ENCODE data around the gene GUCY2F.

Gene GUCY2F

DNA sequence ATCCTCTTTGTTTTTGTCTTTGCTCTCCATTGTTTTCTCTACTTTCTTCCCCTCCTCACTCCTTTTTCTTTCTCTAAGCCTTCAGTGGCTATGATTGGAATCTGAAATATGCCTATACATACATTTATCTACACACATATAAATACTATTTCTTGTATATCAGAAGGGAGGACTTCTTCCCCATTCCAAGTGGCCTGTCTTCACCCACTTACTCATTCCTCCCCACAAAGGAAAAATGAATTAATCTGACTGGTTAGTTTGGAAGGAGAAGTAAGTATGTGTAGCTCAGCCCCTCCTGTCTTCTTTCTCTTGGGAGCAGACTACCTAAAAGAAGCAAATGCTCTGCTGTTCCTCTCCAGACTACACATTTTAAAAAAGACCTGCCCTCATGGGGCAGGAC is 17.7 kb downstream of the GUCY2F start:
- DNase-seq, result no peak
- Histone ChIP-seq H2AFZ (ENCODE audit: low read length) (no peak overlapping the region), H3K36me3 (replicated peaks; ENCODE audit: insufficient read depth, low read length) (no peaks in the 10 kb centered on the region), H3K27ac (ENCODE audit: low read length) (no peak overlapping the region), H3K9me3 (replicated peaks; ENCODE audit: insufficient read depth, low read length) (no peaks in the 10 kb centered on the region), H3K4me2 (ENCODE audit: low read depth, low read length) (no peak overlapping the region), H4K20me1 (ENCODE audit: insufficient read depth, low read length) (no peaks in the 10 kb centered on the region), H3K79me2 (ENCODE audit: low read length) (no peaks in the 10 kb centered on the region), H3K9ac (ENCODE audit: low read length) (no peak overlapping the region), H3K4me3 (ENCODE audit: low read length) (no peak overlapping the region), H3K4me1 (ENCODE audit: low read length) (no peaks in the 10 kb centered on the region), H3K27me3 (replicated peaks; ENCODE audit: insufficient read depth, low read length) (no peaks in the 10 kb centered on the region), H3F3A (ENCODE audit: insufficient read depth, low read length) (no peaks in the 10 kb centered on the region), H3K9me2 (replicated peaks; ENCODE audit: insufficient read depth, low read length) (no peaks in the 10 kb centered on the region)
- TF ChIP-seq EZH2phosphoT487 (IDR thresholded peaks at IDR 0.05; ENCODE audit: low read length) (no peak), EZH2 (optimal IDR thresholded peaks at IDR 0.05; ENCODE audit: low read depth, low read length) (no peak)

DNA sequence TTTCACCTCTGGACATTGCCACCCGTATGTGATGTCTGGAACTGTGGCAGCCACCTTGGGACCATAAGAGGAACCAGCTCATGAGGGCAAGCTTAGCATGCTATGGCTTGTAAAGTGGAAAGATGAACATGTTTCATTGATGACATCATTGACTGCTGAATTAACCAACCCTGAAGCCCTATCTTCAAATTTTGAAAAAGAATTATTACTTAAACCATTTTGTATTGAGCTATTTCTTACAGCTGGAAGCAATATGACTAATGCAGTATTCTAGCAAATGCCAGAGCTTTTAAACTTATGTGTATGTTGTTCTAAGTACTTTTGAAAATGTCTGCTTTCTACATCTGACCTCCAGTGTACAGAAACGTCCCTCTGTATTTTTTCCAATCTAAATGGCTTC is 18.1 kb downstream of the GUCY2F start:
- no peaks in the 10 kb centered on the region for H3K27me3 ChIP-seq (replicated peaks; ENCODE audit: insufficient read depth, low read length)
- no peak overlapping the region for H3K4me2 ChIP-seq (ENCODE audit: low read depth, low read length)
- no peaks in the 10 kb centered on the region for H3K79me2 ChIP-seq (ENCODE audit: low read length)
- no peak overlapping the region for H3K9ac ChIP-seq (ENCODE audit: low read length)
- TF ChIP-seq, protein P1, sequence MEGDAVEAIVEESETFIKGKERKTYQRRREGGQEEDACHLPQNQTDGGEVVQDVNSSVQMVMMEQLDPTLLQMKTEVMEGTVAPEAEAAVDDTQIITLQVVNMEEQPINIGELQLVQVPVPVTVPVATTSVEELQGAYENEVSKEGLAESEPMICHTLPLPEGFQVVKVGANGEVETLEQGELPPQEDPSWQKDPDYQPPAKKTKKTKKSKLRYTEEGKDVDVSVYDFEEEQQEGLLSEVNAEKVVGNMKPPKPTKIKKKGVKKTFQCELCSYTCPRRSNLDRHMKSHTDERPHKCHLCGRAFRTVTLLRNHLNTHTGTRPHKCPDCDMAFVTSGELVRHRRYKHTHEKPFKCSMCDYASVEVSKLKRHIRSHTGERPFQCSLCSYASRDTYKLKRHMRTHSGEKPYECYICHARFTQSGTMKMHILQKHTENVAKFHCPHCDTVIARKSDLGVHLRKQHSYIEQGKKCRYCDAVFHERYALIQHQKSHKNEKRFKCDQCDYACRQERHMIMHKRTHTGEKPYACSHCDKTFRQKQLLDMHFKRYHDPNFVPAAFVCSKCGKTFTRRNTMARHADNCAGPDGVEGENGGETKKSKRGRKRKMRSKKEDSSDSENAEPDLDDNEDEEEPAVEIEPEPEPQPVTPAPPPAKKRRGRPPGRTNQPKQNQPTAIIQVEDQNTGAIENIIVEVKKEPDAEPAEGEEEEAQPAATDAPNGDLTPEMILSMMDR (IDR thresholded peaks at IDR 0.05; ENCODE audit: low read length), result no peak
- TF ChIP-seq EZH2phosphoT487 (IDR thresholded peaks at IDR 0.05; ENCODE audit: low read length), result no peak
- no peak for TF ChIP-seq EZH2 (optimal IDR thresholded peaks at IDR 0.05; ENCODE audit: low read depth, low read length)
- H3F3A ChIP-seq (ENCODE audit: insufficient read depth, low read length), result no peaks in the 10 kb centered on the region
- no peaks in the 10 kb centered on the region for H3K9me2 ChIP-seq (replicated peaks; ENCODE audit: insufficient read depth, low read length)
- no peaks in the 10 kb centered on the region for H3K9me3 ChIP-seq (replicated peaks; ENCODE audit: insufficient read depth, low read length)
- no peaks in the 10 kb centered on the region for H4K20me1 ChIP-seq (ENCODE audit: insufficient read depth, low read length)
- H3K4me3 ChIP-seq (ENCODE audit: low read length), result no peak overlapping the region
- H2AFZ ChIP-seq (ENCODE audit: low read length), result no peak overlapping the region
- H3K27ac ChIP-seq (ENCODE audit: low read length), result no peak overlapping the region
- no peaks in the 10 kb centered on the region for H3K36me3 ChIP-seq (replicated peaks; ENCODE audit: insufficient read depth, low read length)
- DNase-seq, result no peak
- H3K4me1 ChIP-seq (ENCODE audit: low read length), result no peaks in the 10 kb centered on the region

DNA sequence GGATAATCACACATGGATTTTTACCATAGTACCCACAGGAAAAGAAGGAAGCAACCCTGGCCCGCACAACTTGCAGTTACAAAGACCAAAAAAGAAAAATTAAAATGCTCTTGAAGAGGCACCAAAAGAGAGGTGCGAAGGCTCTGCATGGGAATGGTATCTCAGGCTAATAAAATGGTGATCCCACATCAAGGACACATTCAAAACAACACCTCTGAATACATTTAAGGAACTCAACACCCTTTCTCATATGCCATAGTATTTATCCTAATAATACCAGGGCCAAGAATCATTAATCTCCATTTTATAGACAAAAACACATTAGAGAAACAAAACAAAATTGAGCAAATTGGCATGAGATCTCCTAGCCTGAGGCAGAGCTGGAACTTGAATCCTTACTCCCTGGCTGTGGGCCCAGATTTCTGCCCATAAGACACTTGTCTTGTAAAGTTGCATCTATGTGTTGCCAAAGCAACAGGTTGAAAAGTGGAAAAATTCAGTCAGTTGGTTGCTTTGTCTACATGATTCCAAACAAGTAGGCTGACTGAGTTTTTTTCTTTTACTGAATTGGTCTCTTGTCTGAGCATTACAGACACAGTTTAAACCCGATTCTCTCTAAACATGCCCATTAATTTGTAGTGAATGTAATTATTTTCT is 33.5 kb downstream of the GUCY2F start:
- TF ChIP-seq EZH2 (optimal IDR thresholded peaks at IDR 0.05; ENCODE audit: low read depth, low read length) (no peak), EZH2phosphoT487 (IDR thresholded peaks at IDR 0.05; ENCODE audit: low read length) (no peak)
- Histone ChIP-seq H3K27me3 (replicated peaks; ENCODE audit: insufficient read depth, low read length) (no peaks in the 10 kb centered on the region), H3K36me3 (replicated peaks; ENCODE audit: insufficient read depth, low read length) (no peaks in the 10 kb centered on the region), H3K79me2 (ENCODE audit: low read length) (no peaks in the 10 kb centered on the region), H3F3A (ENCODE audit: insufficient read depth, low read length) (no peaks in the 10 kb centered on the region), H4K20me1 (ENCODE audit: insufficient read depth, low read length) (no peaks in the 10 kb centered on the region), H3K9me3 (replicated peaks; ENCODE audit: insufficient read depth, low read length) (no peaks in the 10 kb centered on the region), H2AFZ (ENCODE audit: low read length) (no peak overlapping the region), H3K4me2 (ENCODE audit: low read depth, low read length) (no peak overlapping the region), H3K9ac (ENCODE audit: low read length) (no peak overlapping the region), H3K9me2 (replicated peaks; ENCODE audit: insufficient read depth, low read length) (no peaks in the 10 kb centered on the region), H3K4me1 (ENCODE audit: low read length) (no peaks in the 10 kb centered on the region), H3K4me3 (ENCODE audit: low read length) (no peak overlapping the region), H3K27ac (ENCODE audit: low read length) (no peak overlapping the region)
- no peak for DNase-seq

DNA sequence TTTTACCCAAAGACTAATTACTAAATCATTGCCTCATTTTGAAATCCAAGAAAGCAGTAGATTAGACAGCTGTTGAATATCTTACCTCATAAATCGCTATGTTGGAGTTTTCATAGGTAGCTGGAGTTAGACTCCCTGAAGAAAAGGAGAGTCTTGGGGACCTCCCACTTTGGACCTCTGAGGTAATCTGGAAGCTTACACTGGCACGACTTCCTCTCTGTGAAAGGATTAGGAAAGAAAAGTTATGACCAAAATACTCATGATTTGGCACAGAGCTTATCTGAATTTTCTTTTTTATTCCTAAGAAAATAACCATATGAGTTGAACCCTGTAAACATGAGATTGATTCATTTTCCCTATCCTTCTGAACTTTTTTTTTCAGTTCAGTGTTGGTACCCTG is 40.6 kb downstream of the GUCY2F start:
- peak overlapping the region; percentile 7; the same call in 1 of the 2 replicates for H2AFZ ChIP-seq (ENCODE audit: low read length)
- TF ChIP-seq, protein P1 (IDR thresholded peaks at IDR 0.05; ENCODE audit: low read length), result no peak
- TF ChIP-seq EZH2 (optimal IDR thresholded peaks at IDR 0.05; ENCODE audit: low read depth, low read length) (no peak), EZH2phosphoT487 (IDR thresholded peaks at IDR 0.05; ENCODE audit: low read length) (no peak)
- H3K27me3 ChIP-seq (replicated peaks; ENCODE audit: insufficient read depth, low read length), result no peaks in the 10 kb centered on the region
- DNase-seq, result no peak
- peak overlapping the region; percentile 86; the same call in 1 of the 2 replicates for H3K27ac ChIP-seq (ENCODE audit: low read length)
- no peaks in the 10 kb centered on the region for H4K20me1 ChIP-seq (ENCODE audit: insufficient read depth, low read length)
- H3K4me2 ChIP-seq (ENCODE audit: low read depth, low read length), result peak overlapping the region; percentile 7; the same call in 1 of the 2 replicates
- H3K9ac ChIP-seq (ENCODE audit: low read length), result no peak overlapping the region; the same call in 1 of the 2 replicates
- H3F3A ChIP-seq (ENCODE audit: insufficient read depth, low read length), result peaks cover 14% of the 10 kb centered on the region; the same call in 1 of the 2 replicates
- no peaks in the 10 kb centered on the region for H3K9me3 ChIP-seq (replicated peaks; ENCODE audit: insufficient read depth, low read length)
- no peaks in the 10 kb centered on the region for H3K9me2 ChIP-seq (replicated peaks; ENCODE audit: insufficient read depth, low read length)
- H3K4me3 ChIP-seq (ENCODE audit: low read length), result no peak overlapping the region
- H3K36me3 ChIP-seq (replicated peaks; ENCODE audit: insufficient read depth, low read length), result no peaks in the 10 kb centered on the region
- peaks cover 22% of the 10 kb centered on the region for H3K4me1 ChIP-seq (ENCODE audit: low read length)
- H3K79me2 ChIP-seq (ENCODE audit: low read length), result no peaks in the 10 kb centered on the region

All from MM.1S (cell line).